ENCODE measurements around the gene EPHB1.

The EPHB1 gene

GRCh38 chr3:135056733-135057310, 261.8 kb downstream of the EPHB1 start:
- no peak for DNase-seq

- no peak for DNase-seq
Observed at GRCh38 chr3:135057996-135058395, 262.9 kb downstream of the EPHB1 start.

GRCh38 chr3:135059580-135059979, 264.5 kb downstream of the EPHB1 start:
- no peak for DNase-seq

- peak; percentile 89 for DNase-seq
Observed at GRCh38 chr3:135066844-135067727, 272.0 kb downstream of the EPHB1 start.

- no peak for DNase-seq
Observed at GRCh38 chr3:135068011-135068410, 273.0 kb downstream of the EPHB1 start.

GRCh38 chr3:135069406-135069805, 274.3 kb downstream of the EPHB1 start:
- no peak for DNase-seq

GRCh38 chr3:135071483-135071882, 276.4 kb downstream of the EPHB1 start:
- DNase-seq, result no peak

- DNase-seq, result no peak
Observed at GRCh38 chr3:135072431-135072830, 277.4 kb downstream of the EPHB1 start.

- DNase-seq, result no peak
Observed at GRCh38 chr3:135075157-135075556, 280.1 kb downstream of the EPHB1 start.

GRCh38 chr3:135076341-135076740, 281.3 kb downstream of the EPHB1 start:
- no peak for DNase-seq

GRCh38 chr3:135077186-135077585, 282.1 kb downstream of the EPHB1 start:
- no peak for DNase-seq

- DNase-seq, result no peak
Observed at GRCh38 chr3:135078283-135078682, 283.2 kb downstream of the EPHB1 start.

- DNase-seq, result no peak
Observed at GRCh38 chr3:135079095-135079494, 284.0 kb downstream of the EPHB1 start.

GRCh38 chr3:135081451-135081850, 286.4 kb downstream of the EPHB1 start:
- no peak for DNase-seq

GRCh38 chr3:135081856-135082434, 286.9 kb downstream of the EPHB1 start:
- DNase-seq, result peak; percentile 48

- DNase-seq, result no peak
Observed at GRCh38 chr3:135082706-135083105, 287.6 kb downstream of the EPHB1 start.

GRCh38 chr3:135083179-135083578, 288.1 kb downstream of the EPHB1 start:
- DNase-seq, result no peak

- no peak for DNase-seq
Observed at GRCh38 chr3:135083756-135084155, 288.7 kb downstream of the EPHB1 start.

GRCh38 chr3:135084405-135084804, 289.3 kb downstream of the EPHB1 start:
- DNase-seq, result no peak

- no peak for DNase-seq
Observed at GRCh38 chr3:135084976-135085375, 289.9 kb downstream of the EPHB1 start.

- no peak for DNase-seq
Observed at GRCh38 chr3:135085652-135086436, 290.8 kb downstream of the EPHB1 start.

- no peak for DNase-seq
Observed at GRCh38 chr3:135087782-135088181, 292.7 kb downstream of the EPHB1 start.

GRCh38 chr3:135089451-135089850, 294.4 kb downstream of the EPHB1 start:
- no peak for DNase-seq

All from NCI-H2171 (cell line).